Fibroblast of villous mesenchyme (primary cell): ENCODE measurements around the gene SNX27. TPM values are rescaled to one million over a fixed set of nuclear protein-coding genes. Genes with fewer than 3 reads are reported as not detected.

Source experiments
- DNase-seq: peaks from one replicate; pipeline ENCODE4 v3.0.0-alpha.2; 2010; ENCODE audit warnings: low read depth
- H3K4me3 ChIP-seq: 2 replicates; pipeline ENCODE4 v1.5.1; 2011; ENCODE audit warnings: low read depth, mild to moderate bottlenecking, low read length
- total RNA-seq: library from RNA; depleted of rRNA; stranded (reverse); fragments of >200 nt; gene quantifications from 2 replicates; pipeline ENCODE4 v1.2.3, GENCODE V29; 2012
- TF ChIP-seq, protein P1 (sequence below): IDR thresholded peaks from 2 replicates; pipeline ENCODE4 v1.5.1; 2012; ENCODE audit warnings: low read depth, mild to moderate bottlenecking, low read length; ENCODE audit not compliant: insufficient read depth

Gene SNX27
- total RNA-seq, 1 donor, result 34.5 TPM

DNA sequence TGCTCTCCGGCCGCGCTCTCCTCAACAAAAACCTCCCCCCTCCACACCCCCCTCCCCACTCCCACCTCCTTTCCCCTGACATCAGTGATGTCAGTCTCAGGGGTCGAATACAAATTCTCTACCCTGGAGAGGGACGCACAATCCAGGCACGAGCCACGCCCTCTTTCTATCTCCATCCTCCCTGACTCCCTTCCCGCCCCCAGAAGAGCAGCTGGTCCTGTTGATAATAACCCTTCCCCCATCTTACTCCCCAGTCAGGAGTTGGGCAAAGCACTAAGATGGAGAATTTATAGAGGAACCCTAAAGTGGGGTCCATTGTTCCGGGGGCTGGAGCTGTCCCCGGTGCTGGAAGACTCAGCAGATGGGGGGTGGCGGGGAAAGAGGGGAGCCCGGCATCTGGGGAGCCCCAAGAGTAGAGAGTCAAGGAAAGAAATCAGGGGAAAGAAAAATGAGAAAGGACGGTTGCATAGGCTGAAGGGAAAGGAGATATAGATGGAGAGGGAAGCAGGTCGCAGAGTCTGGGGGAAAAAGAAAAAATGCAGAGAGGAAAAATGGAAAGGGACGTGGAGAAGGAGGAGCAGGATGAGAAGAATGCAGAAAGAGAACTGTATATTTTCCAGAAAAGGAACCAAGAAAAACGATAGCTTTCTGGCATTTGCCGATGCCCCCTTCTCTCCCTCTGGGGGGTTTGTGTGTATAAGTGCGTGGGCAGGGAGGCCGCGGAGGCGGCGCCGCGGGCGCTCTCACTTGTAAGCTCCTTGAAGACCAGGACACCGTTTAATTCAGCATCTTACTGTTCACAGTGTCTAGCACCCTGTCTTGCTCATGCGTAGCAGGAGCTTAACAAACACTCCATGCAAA lies 105.2 kb downstream of the SNX27 start, which contains the start of gene CELF3:
Gene CELF3 (minus strand): TSS at position 33 of the 861 bp plus-strand sequence. CDS start 783 bp downstream, outside the sequence.
- TF ChIP-seq, protein P1, sequence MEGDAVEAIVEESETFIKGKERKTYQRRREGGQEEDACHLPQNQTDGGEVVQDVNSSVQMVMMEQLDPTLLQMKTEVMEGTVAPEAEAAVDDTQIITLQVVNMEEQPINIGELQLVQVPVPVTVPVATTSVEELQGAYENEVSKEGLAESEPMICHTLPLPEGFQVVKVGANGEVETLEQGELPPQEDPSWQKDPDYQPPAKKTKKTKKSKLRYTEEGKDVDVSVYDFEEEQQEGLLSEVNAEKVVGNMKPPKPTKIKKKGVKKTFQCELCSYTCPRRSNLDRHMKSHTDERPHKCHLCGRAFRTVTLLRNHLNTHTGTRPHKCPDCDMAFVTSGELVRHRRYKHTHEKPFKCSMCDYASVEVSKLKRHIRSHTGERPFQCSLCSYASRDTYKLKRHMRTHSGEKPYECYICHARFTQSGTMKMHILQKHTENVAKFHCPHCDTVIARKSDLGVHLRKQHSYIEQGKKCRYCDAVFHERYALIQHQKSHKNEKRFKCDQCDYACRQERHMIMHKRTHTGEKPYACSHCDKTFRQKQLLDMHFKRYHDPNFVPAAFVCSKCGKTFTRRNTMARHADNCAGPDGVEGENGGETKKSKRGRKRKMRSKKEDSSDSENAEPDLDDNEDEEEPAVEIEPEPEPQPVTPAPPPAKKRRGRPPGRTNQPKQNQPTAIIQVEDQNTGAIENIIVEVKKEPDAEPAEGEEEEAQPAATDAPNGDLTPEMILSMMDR, result no peak
- no peak within 1 kb of the TSS for H3K4me3 ChIP-seq
- DNase-seq, result peak; percentile 21

DNA sequence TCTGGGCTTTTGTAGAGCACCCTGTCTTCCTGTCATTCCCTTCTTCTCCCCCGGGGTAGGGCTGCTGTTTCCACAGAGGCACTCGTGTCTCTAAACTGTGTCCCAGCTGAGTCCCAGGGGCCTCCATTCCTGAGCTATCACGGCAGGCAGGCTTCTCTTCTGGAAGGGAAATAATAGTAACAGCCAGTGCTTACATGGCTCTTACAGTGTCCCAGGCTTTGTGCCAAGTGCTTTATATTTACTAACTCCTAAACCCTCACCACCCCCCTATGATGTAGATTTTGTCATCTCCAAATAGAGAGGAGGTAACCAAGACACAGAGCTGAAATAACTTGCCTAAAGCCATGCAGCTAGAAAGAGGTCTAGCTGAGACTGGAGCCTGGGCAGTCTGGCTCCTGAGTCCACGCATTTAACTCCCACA lies 106.2 kb downstream of the SNX27 start:
- TF ChIP-seq, protein P1, result no peak
- DNase-seq, result no peak
- no peak overlapping the region for H3K4me3 ChIP-seq

DNA sequence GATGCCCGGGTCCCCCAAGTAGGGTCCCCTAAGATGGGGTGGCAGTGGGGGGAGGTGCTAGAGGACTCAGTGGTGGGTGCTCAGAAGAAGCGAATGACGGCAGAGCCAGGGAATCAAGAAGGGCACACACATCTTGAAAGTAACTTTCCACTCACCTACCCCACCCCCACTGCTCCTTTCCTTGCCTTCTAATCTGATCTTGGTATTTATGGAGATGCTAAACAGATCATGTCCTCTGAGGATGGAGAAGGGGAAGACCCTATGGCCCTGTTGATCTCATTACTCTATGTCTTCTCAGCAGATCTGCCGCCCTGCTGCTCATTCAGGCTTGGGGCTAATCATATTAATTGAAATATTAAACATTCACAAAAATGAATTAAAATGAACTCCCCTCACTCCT lies 106.8 kb downstream of the SNX27 start:
- TF ChIP-seq, protein P1, result no peak
- H3K4me3 ChIP-seq, result no peak overlapping the region
- no peak for DNase-seq

DNA sequence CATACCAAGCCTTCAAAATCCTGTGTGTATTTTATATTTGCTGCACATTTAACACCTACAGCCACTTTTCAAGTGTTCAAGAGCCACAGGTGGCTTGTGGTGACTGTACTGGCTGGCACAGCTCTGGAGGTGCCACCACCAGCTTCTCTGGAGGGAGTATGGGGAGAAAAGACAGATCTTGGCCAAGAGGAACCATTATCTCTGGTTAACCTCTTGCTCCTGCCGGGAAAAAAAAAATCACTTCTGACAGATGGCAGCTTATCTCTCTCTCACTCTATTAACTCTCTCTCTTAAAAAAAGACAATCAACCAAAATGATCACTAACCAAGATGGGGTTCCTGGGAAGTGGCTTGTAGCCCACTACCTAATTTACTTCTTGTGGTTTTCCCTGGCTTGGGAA lies 108.3 kb downstream of the SNX27 start:
- no peak for DNase-seq
- TF ChIP-seq, protein P1, result no peak
- H3K4me3 ChIP-seq, result no peak overlapping the region

DNA sequence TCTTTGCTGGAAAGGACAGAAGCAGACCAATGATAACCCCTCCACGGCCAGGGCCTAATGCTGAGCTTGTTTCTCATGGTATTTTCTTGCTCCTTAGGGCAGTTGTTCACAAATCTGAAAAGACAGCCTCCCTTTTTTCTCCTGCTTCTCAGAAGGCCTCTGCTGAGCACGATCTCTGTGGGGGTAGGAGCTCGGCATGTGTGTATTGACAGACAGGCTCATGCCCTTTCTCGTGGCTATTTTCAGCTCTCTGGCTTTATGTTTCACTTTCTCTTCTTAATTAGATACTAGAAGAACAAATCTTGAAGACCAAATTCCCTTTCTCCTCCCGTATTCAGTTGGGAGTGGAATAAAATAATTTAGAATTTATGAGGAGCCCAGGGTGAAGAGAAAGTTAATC lies 108.7 kb downstream of the SNX27 start:
- TF ChIP-seq, protein P1, result no peak
- peak overlapping the region; percentile 39 for H3K4me3 ChIP-seq
- peak; percentile 34 for DNase-seq

DNA sequence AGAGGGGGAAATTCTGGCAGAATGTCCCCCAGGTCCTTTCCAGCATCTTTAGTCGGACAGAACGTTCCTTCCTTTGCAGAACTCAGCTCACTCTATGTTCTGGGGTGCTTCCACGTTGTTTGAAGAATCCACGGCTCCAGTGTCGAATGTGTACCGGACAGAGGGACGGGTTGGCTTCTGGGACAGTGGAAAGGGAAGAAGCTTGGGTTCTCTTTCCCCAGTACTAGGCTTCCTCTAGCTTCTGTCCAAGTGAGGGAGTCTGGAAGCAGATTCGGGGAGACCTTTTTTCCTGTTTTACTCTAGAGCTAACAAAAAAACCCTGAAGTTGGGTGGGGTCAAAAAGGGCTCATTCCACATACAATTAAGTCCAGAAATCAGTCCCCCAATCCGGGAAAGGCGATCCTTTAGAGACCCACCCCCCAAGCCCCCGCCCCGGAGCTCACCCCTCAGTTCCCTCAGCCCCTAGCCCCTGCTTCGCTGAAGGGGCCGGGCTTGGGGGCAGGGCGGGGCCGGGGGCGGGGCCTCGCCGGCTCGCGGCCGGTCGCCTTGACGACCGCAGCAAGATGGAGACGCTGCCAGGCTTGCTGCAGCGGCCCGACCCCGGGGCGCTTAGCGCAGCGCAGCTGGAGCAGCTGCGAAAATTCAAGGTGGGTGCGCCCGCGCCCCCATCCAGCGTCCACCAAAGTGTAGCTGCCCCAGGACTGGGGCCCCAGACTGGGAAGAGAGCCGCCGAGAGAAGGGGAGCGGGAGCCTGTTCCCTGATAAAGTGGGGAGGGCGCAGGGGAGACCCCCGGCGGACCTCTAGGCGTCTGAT lies 109.3 kb downstream of the SNX27 start, which contains the start of gene RIIAD1:
Gene RIIAD1 (plus strand): TSS at position 549 of the 814 bp plus-strand sequence. CDS start 15 bp downstream, at position 564.
- peak within 1 kb of the TSS; percentile 39 for H3K4me3 ChIP-seq
- peak; percentile 23 for DNase-seq
- TF ChIP-seq, protein P1, result no peak
